CD14-positive monocyte (primary cell): Measurements from ENCODE around the gene PFDN1. TPM values are rescaled to one million over a fixed set of nuclear protein-coding genes. Genes with fewer than 3 reads are reported as not detected.
A peak's percentile ranks its signal among the peaks of the same experiment; 100 is the strongest.

Source experiments
- DNase-seq, 3 donors: peaks; one replicate each; pipeline ENCODE4 v3.0.0-alpha.2; 2011 to 2022
- H2AFZ ChIP-seq: 2 replicates; pipeline ENCODE4 v1.6.0; 2012; ENCODE audit warnings: mild to moderate bottlenecking, low read depth, low read length, inconsistent platforms; ENCODE audit not compliant: insufficient read depth, poor library complexity, severe bottlenecking
- H3K27ac ChIP-seq, 2 donors: 1 replicate in 1 of 2; 2 replicates in 1 of 2; pipeline ENCODE4 v1.5.1; 2012 to 2013; ENCODE audit warnings: low read length in 2 of 2, control low read depth in 1 of 2, inconsistent platforms in 1 of 2, low read depth in 1 of 2, mild to moderate bottlenecking in 1 of 2
- H3K27me3 ChIP-seq, 2 donors: one replicate each; pipeline versions ENCODE4 v1.6.0 to v1.6.1; 2011 to 2013; ENCODE audit warnings: low read length in 2 of 2; ENCODE audit not compliant: control insufficient read depth in 2 of 2, insufficient read depth in 2 of 2
- H3K36me3 ChIP-seq, 2 donors: replicated peaks in 1 of 2; 1 replicate in 1 of 2; 2 replicates in 1 of 2; pipeline versions ENCODE4 v1.5.1 to v1.6.1; 2012 to 2013; ENCODE audit warnings: low read length in 2 of 2, control low read depth in 1 of 2, inconsistent platforms in 1 of 2, mild to moderate bottlenecking in 1 of 2; ENCODE audit not compliant: insufficient read depth in 2 of 2, control insufficient read depth in 1 of 2
- H3K4me1 ChIP-seq, 2 donors: 1 replicate in 1 of 2; 2 replicates in 1 of 2; pipeline versions ENCODE4 v1.5.1 to v1.6.1; 2012 to 2013; ENCODE audit warnings: low read length in 2 of 2, control low read depth in 1 of 2, inconsistent platforms in 1 of 2, mild to moderate bottlenecking in 1 of 2, moderate library complexity in 1 of 2; ENCODE audit not compliant: insufficient read depth in 2 of 2, control insufficient read depth in 1 of 2
- H3K4me2 ChIP-seq: replicated peaks from 2 replicates; pipeline ENCODE3; 2012; ENCODE audit warnings: low read length, moderate library complexity, mild to moderate bottlenecking; ENCODE audit not compliant: poor library complexity, severe bottlenecking; ENCODE audit errors: extremely low read depth
- H3K4me3 ChIP-seq, 3 experiments: fragments of 200-600 bp in 1 of 3; sonication (generic) in 1 of 3; replicated peaks in 1 of 3; 1 replicate in 2 of 3; 2 replicates in 1 of 3; pipeline ENCODE4 v1.5.1; 2011 to 2013; ENCODE audit warnings: low read length in 3 of 3, mild to moderate bottlenecking in 3 of 3, control low read depth in 2 of 3, low read depth in 2 of 3, inconsistent platforms in 1 of 3, moderate library complexity in 1 of 3
- H3K79me2 ChIP-seq: 2 replicates; pipeline ENCODE4 v1.6.0; 2012; ENCODE audit warnings: mild to moderate bottlenecking, control low read depth, inconsistent platforms, low read length, moderate library complexity; ENCODE audit not compliant: insufficient read depth
- H3K9ac ChIP-seq: 2 replicates; pipeline ENCODE4 v1.6.0; 2017; ENCODE audit warnings: low read length, mild to moderate bottlenecking; ENCODE audit not compliant: insufficient read depth, poor library complexity, severe bottlenecking
- H3K9me3 ChIP-seq, 2 donors: replicated peaks in 1 of 2; 1 replicate in 1 of 2; 2 replicates in 1 of 2; pipeline versions ENCODE4 v1.5.1 to v1.6.1; 2012 to 2013; ENCODE audit warnings: low read length in 2 of 2, control low read depth in 1 of 2; ENCODE audit not compliant: control insufficient read depth in 1 of 2, insufficient read depth in 1 of 2
- H4K20me1 ChIP-seq: 2 replicates; pipeline ENCODE4 v1.6.0; 2012; ENCODE audit warnings: mild to moderate bottlenecking, low read length, control low read depth, moderate library complexity; ENCODE audit not compliant: insufficient read depth
- H3K27ac Mint-ChIP-seq, 7 donors: one replicate each; pipeline ENCODE4 v1.8.0; 2020; ENCODE audit warnings: mild to moderate bottlenecking in 7 of 7, mixed read lengths in 7 of 7, moderate library complexity in 6 of 7, inconsistent platforms in 2 of 7
- H3K27me3 Mint-ChIP-seq, 3 donors: one replicate each; pipeline ENCODE4 v1.8.0; 2021 to 2022; ENCODE audit warnings: low read depth in 3 of 3, mild to moderate bottlenecking in 3 of 3, mixed read lengths in 3 of 3, moderate library complexity in 3 of 3, inconsistent platforms in 1 of 3
- H3K36me3 Mint-ChIP-seq, 2 donors: one replicate each; pipeline ENCODE4 v1.8.0; 2020; ENCODE audit warnings: mixed read lengths in 2 of 2, inconsistent platforms in 1 of 2, mild to moderate bottlenecking in 1 of 2
- H3K4me1 Mint-ChIP-seq: one replicate; pipeline ENCODE4 v1.8.0; 2020; ENCODE audit warnings: mild to moderate bottlenecking, mixed read lengths
- H3K4me3 Mint-ChIP-seq, 2 donors: one replicate each; pipeline ENCODE4 v1.8.0; 2020; ENCODE audit warnings: mild to moderate bottlenecking in 2 of 2, mixed read lengths in 2 of 2, moderate library complexity in 1 of 2
- H3K9me3 Mint-ChIP-seq, 7 donors: one replicate each; pipeline ENCODE4 v1.8.0; 2020 to 2022; ENCODE audit warnings: mixed read lengths in 7 of 7, mild to moderate bottlenecking in 6 of 7, moderate library complexity in 6 of 7, inconsistent platforms in 2 of 7
- CTCF ChIP-seq: fragments of 200-600 bp; IDR thresholded peaks from one replicate; pipeline ENCODE4 v1.8.0; 2022; ENCODE audit warnings: antibody characterized with exemption, mild to moderate bottlenecking
- WGBS: methylation state at CpG from one replicate; pipeline ENCODE4 v1.1.5; 2013; ENCODE audit warnings: missing lambda C conversion rate; ENCODE audit not compliant: insufficient coverage; 5-methylcytosine and 5-hydroxymethylcytosine counted together
- intact Hi-C, 2 donors: fragments of 100-400 bp; cut with micrococcal nuclease; formaldehyde crosslinking; loops; one replicate each; pipeline versions ENCODE4 v1.15.0 to v1.15.1; 2023
- polyA plus RNA-seq, 3 donors: library from polyadenylated mRNA; depleted of rRNA in 1 of 3; unstranded in 2 of 3; stranded (reverse) in 1 of 3; fragments of 300-500 nt in 2 of 3; fragments of >200 nt in 1 of 3; fragmentation: Illumina TruSeq in 2 of 3; gene quantifications; 1 replicate in 2 of 3; 2 replicates in 1 of 3; pipeline ENCODE4 v1.2.3, GENCODE V29; 2012 to 2021

Gene PFDN1
- polyA plus RNA-seq, 3 donors = 44.7 to 105 (median 82.2) TPM

GRCh38 chr5:140217299-140218026, 85.4 kb downstream of the PFDN1 start:
- H2AFZ ChIP-seq = no peak overlapping the region
- no peak overlapping the region for H3K9ac ChIP-seq
- H3K4me3 Mint-ChIP-seq = peak overlapping the region in 1 of 2 donors; percentile 39
- H3K9me3 Mint-ChIP-seq = peaks cover 0 to 3% (median 0%) of the 10 kb centered on the region in 7 donors
- H3K36me3 ChIP-seq = no peaks in the 10 kb centered on the region
- DNase-seq = no peak
- H3K4me1 ChIP-seq = peaks cover 40 to 58% of the 10 kb centered on the region in 2 donors
- peaks cover 66% of the 10 kb centered on the region for H3K4me1 Mint-ChIP-seq
- H3K4me2 ChIP-seq = no peak overlapping the region
- peaks cover 5 to 12% of the 10 kb centered on the region in 2 donors for H3K27me3 ChIP-seq
- no CpG with 5 or more reads among the region's 1 CpG for WGBS
- H3K79me2 ChIP-seq = no peaks in the 10 kb centered on the region
- H4K20me1 ChIP-seq = no peaks in the 10 kb centered on the region
- intact Hi-C loops = no loop called here
- peaks cover 11 to 24% of the 10 kb centered on the region in 2 donors for H3K36me3 Mint-ChIP-seq
- no peak overlapping the region for H3K4me3 ChIP-seq
- TF ChIP-seq CTCF = no peak
- no peaks in the 10 kb centered on the region for H3K9me3 ChIP-seq
- no peak overlapping the region for H3K27ac Mint-ChIP-seq
- no peak overlapping the region for H3K27ac ChIP-seq
- peaks cover 12 to 28% (median 14%) of the 10 kb centered on the region in 3 donors for H3K27me3 Mint-ChIP-seq

DNA sequence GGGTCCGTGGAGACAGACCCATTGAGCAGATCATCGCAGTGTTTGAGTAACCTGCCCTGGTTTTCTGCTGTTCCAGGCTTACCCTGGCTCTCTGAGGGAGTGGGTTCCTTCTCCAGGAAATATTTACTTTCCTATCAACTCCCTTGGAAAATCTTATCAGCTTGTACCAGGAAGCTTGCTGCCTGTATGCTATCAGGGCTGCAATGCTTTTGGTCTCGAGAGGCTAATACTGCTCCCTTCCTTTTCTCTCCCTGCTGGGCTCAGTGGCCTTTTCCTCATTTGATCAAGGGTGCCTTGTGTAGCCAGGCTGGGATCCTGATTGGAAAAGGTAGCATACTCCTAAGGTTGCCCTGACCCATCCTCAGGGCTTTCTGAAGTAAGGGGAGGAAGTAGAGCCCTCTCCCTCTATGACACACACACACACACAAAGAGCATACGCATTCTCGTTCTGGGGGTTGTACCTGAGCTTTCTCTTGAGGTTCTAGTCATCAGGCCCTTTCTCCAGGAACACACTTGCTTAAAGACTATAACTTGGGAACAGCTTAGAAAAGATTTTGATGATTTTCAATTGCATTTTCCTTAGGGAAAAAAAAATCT, 86.3 kb downstream of the PFDN1 start:
- peaks cover 57% of the 10 kb centered on the region for H3K4me1 Mint-ChIP-seq
- peaks cover 5 to 12% of the 10 kb centered on the region in 2 donors for H3K27me3 ChIP-seq
- peaks cover 31 to 49% of the 10 kb centered on the region in 2 donors for H3K4me1 ChIP-seq
- H3K27me3 Mint-ChIP-seq = peaks cover 12 to 28% (median 14%) of the 10 kb centered on the region in 3 donors
- no peaks in the 10 kb centered on the region for H3K9me3 Mint-ChIP-seq
- DNase-seq = no peak
- H3K4me3 ChIP-seq = no peak overlapping the region
- no peaks in the 10 kb centered on the region for H3K36me3 ChIP-seq
- H4K20me1 ChIP-seq = no peaks in the 10 kb centered on the region
- H3K4me2 ChIP-seq = no peak overlapping the region
- no peaks in the 10 kb centered on the region for H3K9me3 ChIP-seq
- 76% methylated on average over 2 of the region's 5 CpGs for WGBS
- TF ChIP-seq CTCF = no peak
- no peak overlapping the region for H3K27ac Mint-ChIP-seq
- intact Hi-C loops = no loop called here
- no peak overlapping the region for H2AFZ ChIP-seq
- H3K9ac ChIP-seq = no peak overlapping the region
- H3K4me3 Mint-ChIP-seq = no peak overlapping the region
- H3K27ac ChIP-seq = no peak overlapping the region
- H3K36me3 Mint-ChIP-seq = peaks cover 12 to 25% of the 10 kb centered on the region in 2 donors
- no peaks in the 10 kb centered on the region for H3K79me2 ChIP-seq
